ENCODE data around the gene SHOC1.

GRCh38 chr9:111828193-111828592 is 33.5 kb upstream of the SHOC1 start:
- TF ChIP-seq CTCF (IDR thresholded peaks at IDR 0.05) (peak in 5 of 6 experiments; percentile 15 to 42 (median 35)), POLR2A (IDR thresholded peaks at IDR 0.05) (no peak)
